ENCODE data around the gene CA10.

The CA10 gene

DNA sequence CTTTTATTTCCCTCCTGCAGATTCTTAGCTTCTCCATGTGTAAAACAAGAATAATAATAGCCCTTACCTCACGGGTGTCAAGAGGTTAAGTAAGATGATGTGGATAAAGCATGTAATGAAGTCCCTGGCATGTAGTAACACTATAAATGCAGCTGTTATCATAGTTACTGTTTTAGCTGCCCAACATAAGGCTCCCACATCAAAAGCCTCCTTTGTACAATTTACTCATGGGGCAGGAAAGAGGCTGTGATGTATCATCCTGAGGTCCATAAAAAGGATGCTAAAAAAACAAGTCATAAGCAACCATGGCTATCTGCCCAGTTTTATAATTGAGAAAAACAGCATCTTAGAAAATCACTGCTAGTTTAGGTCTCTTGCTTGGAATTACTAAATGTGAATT, 339.7 kb downstream of the CA10 start:
- DNase-seq (ENCODE audit: low read depth in 2 of 2): no peak

DNA sequence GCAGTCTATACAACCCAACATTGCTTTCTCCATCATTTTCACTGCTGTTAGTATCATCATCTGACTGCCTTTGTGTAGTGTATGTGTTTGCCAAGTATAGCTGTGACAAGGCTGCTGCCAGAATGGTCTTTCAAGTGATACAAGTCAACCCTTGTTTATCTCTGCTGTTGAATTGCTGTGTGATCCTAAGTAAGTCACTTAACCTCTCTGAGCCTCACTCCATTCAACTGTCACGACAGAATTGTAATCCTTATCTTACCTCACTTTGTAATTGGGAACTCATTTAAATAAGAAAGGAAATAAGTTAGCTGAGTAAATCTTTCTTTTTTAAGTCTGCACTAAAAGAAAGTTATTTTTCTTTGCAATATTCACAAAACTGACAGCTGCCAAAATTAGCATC, 340.6 kb downstream of the CA10 start:
- no peak for DNase-seq (ENCODE audit: low read depth in 2 of 2)

DNA sequence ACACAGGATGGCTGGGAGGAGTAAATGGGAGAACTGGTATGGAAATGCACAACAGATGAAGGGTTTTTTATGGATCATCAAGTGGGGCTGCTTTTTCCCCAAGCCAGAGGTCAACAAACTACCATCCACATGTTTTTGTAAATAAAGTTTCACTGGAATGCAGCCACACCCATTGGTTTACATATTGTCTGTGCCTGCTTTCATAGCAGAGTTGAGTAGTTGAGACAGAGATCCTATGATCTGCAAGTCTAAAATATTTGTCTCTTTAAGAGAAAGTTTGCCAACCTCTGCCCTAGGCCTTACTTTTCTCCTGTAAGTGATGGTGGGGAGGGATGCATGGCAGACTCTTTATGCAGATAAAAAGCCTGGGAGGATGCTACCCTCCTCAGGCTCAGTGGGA, 341.4 kb downstream of the CA10 start:
- DNase-seq (ENCODE audit: low read depth in 2 of 2): no peak

DNA sequence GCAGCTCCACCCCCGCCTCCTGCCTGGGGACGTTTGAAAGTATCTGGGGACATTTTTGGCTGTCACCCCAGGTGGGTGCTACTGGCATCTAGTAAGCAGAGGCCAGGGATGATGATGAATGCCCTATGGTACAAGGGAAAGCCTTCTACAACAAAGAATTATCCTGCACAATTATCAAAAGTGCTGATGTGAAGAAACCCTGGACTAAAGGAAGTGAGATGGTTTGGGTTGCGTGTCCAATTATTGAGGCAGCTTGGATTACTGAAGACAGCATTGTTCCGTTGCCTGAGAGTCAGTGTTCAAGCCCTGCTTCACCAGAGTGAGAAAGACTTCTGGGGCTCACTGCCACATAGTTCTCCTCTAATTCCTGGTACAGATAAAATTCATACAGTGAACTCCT, 343.4 kb downstream of the CA10 start:
- no peak for DNase-seq (ENCODE audit: low read depth in 2 of 2)

DNA sequence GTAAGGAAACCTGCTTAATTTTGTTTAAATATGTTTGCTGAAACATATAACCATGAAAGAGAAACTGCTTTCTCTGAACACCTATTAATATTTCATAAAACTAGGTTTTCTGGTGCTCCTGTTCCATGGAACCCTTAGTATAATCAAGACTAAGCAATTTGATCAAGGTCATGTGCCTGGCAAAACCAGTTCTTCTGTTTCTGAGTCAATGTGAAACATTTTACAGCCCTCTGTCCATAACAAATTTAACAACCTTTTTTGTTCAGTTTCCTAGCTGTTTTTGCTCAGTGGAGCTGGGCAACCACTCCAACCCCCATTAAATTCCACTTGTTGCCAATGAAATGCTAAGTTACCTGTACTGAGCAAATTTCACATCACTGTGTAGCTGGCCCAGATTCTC, 344.0 kb downstream of the CA10 start:
- no peak for DNase-seq (ENCODE audit: low read depth in 2 of 2)

DNA sequence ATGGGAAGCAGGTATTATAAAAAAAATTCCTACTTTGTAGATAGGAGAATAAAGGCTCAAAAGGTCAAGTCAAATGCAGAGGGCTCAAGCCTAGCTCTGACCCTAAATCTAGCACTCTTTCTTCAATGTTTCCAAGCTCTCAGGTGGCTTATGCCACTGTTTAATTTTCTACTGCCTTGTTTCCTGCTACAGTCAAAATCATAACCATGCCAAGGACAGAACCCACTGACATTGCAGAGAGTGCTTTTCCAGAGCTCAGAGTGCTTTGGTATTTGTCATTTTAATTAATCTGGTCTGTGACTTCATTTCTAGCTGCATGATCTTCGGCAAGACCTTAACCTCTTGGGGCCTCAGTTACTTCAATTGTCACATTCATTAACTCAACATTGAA, 344.7 kb downstream of the CA10 start:
- no peak for DNase-seq (ENCODE audit: low read depth in 2 of 2)

DNA sequence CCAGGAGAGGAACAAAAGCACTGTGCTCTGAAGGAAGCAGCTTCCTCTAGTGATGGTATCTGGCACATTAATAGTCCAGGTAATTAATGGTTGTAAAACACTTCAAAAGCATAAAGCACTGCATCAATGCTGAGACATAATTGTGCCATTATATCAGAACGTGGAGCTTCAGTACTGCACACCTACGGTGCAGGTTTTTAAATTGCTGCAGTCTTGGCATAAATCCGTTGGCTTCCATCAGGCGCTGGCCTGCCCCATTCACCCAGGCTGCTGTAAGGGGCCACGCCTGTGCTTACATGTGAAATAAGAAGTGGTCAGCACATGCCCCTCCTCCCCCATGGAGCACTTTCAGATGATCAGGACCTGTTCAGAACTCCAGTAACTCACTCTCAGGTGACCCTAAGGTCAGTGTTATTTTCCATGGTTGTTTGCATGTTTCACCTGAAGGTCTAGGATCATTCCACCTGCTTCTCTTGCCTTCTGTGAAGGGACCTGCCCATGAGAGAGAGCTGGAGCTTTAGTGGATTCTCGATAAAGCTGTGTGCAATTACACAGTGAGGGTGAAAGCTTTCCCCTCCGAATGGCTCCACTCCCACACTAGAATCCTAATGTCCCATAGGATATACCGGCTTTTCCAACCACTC, 345.3 kb downstream of the CA10 start:
- DNase-seq (ENCODE audit: low read depth in 2 of 2): no peak

DNA sequence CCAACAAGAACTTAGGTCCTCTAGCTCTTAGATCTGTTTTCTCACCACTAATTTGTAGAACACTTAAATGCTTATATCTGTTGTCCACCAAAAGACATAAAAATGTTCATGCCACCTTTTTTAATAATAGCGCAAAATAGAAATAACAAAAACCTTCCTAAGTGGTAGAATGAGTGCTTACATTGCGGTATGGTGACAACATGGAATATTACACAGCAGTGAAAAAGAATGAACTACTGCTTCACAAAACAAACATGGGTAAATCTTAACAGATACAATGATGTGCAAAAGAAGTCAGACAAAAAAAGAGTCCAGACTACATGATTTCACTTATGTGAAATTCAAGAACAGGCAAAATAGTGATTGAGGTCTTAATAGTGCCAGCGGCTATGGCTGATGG, 351.1 kb downstream of the CA10 start:
- no peak for DNase-seq (ENCODE audit: low read depth in 2 of 2)

DNA sequence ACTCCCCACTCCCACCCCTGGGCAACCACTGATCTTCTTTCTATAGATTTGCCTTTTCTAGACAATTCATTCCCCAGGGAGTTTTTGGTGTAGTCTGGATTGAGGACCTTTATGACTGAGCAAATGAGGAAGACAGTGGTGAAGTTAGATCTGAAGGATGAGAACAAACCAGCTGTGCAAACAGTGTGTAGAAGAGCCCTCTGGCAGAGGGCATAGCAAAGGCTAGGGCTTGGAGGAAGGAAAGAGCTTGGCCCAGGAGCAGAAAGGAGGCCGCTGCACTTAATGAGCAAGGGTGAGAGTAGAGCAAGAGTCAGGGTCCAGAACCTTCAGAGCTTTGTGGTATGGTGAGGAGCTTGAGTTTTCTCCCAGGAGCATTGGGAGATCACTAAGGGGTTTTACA, 352.7 kb downstream of the CA10 start:
- DNase-seq (ENCODE audit: low read depth in 2 of 2): no peak

DNA sequence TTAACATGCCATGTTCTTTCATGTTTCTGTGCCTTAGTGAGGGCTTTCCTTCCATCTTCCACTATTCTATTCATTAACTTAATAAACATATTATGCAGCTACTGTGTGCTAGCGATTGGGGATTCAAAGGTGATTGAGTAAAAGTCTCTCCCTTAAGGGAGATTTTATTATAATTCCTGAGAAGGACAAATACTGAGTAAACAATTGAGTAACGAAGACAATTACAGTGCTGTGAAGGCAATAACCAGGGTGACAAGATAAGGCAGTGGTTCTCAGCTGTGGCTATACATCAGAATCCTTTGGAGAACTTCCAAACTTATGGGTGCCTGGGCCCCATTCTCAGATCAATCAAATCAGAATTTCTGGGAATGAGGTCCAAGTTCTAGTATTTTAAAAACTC, 353.3 kb downstream of the CA10 start:
- no peak for DNase-seq (ENCODE audit: low read depth in 2 of 2)

DNA sequence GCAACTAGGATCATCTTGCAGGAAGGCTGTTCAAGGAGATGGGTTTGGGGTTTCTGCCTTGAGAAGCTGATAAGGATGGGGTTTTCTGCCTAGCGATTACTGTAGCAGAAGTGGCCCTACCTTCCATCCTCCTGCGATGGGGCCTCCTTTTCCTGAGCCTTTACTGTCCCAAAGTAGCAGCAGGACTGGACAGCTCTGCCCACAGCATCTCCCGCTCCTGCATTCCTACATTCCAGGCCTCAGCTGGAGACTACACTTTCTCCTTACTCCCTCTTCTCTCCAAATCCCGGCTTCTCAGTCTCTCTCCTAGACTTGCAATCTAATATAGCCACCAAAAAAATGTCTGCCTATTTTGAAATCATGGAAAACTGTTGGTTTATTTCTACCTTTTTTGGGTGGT, 355.4 kb downstream of the CA10 start:
- DNase-seq (ENCODE audit: low read depth in 2 of 2): no peak

DNA sequence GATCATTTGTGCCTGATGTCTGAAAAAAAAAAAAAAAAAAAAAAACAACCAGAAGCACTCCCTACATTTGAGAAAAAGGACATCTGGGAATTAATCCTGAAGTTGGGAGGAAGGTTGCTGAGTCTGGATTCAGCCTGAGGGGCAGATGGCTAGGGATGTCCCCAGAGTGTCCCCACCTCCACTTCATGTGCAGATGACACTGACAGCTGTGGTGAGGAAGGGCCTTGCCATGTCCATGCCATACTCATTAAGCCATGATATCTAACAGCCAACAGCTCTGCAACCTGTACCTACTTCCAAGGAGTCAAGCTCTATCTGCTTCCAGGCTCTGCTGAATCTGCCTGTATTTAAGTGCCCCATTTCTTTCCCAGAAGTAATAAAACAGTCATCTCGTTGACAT, 356.0 kb downstream of the CA10 start:
- no peak for DNase-seq (ENCODE audit: low read depth in 2 of 2)

DNA sequence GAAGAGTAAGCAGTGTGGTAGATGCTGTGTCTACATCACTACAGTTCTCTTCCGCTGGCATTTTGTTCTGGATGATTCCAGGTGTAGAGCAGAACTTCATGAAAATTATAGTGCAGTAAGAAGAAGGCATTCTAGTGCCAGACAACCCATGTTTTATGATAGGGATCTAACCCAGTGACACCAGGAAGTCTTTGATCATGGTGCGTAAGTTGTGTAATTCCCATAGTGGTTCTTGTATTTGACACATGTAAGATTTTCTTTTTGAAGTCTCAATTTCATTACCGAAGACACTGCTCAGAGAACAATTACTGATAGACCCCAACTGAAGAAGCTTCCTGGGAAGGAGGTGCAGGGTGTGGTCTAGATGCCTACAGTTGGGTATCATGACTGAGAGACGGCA, 356.9 kb downstream of the CA10 start:
- DNase-seq (ENCODE audit: low read depth in 2 of 2): no peak

DNA sequence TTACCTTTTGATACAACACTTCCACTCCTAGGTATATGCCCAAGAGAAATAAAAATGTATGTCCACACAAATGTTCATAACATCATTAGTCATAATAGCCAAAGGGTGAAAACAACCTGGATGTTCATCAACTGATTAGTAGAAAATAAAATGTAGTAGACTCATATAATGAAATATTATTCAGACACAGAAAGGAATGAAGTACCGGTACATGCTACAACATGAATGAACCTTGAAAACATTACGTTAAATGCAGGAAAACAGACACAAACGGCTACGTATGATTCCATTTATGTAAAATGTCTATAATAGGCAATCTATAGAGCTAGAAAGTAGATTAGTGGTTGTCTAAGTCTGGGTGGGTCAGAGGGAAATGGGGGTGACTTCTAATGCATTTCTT, 358.5 kb downstream of the CA10 start:
- DNase-seq (ENCODE audit: low read depth in 2 of 2): no peak

DNA sequence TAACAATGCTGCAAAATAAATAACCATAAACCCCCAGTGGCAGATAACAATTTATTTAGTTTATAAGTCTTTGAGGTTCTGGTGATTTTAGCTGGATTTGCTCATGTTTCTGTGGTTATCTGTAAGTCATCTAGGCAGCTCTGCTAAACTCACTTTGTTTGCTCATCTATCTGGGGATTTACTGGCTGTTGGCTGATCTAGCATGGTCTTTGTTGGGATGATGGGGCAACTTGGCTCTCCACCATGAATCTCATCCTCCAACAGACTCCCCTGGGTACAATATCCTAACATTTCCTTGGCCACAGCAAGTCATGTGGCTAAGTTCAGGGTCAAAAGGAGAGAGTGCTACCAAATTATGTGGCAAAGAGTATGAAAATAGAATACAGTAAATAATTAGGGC, 359.3 kb downstream of the CA10 start:
- DNase-seq (ENCODE audit: low read depth in 2 of 2): no peak

DNA sequence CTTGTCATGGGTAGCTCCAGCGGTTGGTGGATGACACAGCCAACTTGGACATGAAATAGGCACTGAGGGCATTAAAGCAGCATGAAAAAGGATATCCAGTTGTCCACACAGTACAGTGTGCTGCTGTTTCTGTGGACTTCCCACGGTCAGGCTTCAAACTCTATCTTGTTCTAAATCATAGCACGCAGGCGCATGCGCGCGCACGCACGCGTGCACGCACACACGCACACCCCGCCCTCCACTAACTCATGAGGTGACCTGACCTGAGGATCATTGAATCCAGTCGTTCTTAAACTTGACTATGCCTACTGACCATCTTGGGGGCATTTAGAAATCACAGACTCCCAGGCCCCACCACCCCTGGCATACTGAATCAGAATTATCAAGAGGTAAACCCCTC, 361.4 kb downstream of the CA10 start:
- DNase-seq (ENCODE audit: low read depth in 2 of 2): no peak

DNA sequence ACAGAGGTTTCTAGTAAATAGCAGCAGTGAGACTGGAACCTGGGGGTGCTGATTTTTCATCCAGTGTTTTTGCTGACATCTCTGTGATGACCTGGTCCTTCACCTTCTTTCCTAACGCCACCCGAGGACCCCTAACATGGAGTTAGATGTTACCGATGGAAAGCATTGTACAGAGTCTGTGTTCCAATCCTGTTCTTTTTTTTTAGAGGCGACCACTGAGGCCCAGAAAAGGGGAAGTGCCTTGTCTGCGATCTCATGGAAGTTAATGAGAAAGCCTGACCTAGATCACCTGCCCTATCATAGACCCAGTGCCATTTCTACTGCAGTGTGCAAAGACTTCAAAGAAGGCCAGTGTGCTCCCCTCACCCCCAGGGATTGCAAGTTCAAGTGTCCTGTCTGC, 362.5 kb downstream of the CA10 start:
- DNase-seq (ENCODE audit: low read depth in 2 of 2): no peak

DNA sequence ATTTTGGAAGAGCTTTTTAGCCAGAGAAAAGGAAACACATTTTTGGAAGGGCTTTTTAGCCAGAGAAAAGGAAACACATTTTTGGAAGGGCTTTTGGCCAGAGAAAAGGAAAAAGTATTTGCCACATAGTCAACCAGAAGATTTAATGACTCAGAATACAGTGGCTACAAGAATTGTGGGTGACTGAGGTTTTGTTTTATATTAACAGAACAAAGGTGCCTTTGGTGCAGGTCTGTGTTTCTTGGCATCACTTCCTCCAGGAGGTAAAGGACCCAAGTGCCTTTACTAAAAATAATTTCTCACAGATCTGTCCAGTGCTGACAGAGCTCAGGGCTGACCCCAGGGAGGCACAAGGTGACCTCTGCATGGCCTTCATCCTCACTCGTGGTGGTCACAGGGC, 363.1 kb downstream of the CA10 start:
- DNase-seq (ENCODE audit: low read depth in 2 of 2): no peak

DNA sequence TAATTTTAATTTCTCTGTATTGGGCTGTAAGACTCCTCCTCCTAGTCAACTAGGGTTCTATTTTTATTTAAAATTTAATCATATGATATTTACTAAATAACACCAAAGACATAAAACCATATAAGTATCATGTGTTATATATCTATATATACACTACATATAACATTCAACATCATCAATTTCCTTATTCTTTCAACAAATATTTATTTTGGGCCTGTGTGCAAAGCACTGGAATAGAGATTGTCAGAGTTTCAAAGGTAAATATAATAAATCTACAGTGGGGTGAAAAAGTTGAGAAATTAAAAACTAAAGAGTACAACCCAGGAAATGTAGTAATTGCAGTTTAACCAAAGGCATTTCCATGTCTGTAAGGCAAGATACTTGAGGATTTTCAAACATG, 364.0 kb downstream of the CA10 start:
- no peak for DNase-seq (ENCODE audit: low read depth in 2 of 2)

DNA sequence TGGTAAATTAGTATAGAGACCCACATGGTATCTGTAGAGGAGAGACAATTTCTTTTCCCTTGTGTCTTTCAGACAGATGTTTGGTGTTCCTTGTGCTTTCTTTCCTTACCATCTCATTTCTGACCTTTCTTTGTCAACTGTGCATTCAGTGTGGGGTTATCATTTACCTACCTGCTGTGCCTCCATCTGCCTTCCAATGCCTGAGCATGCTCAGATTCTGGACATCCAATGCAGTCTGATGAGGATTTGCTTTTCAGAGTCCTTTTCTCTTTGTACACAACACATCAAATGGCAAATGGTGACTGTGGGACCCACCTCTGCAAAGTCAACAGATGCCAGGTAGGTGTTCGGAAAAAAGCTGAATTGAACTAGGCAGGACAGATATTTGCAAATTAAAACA, 364.8 kb downstream of the CA10 start:
- DNase-seq (ENCODE audit: low read depth in 2 of 2): no peak

DNA sequence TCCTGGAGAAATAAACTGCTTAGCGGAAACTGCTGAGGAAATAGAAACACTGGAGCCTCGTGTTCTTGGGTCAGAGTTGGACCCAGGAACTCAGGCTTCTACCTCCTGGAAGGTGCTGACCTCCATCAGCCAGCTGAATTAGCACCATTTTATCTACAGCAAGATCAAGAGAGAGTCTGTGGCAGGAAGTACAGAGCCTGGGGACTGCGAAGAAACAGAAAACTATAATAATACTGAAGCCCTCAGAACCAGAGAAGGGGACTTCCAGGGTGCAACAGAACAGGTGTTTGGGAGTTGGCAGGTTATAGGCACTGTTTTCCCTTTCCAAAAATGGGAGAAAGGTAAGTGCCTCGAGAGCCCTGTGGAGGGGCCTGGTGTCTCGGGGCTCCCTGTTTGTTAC, 379.7 kb downstream of the CA10 start:
- DNase-seq (ENCODE audit: low read depth in 2 of 2): no peak

DNA sequence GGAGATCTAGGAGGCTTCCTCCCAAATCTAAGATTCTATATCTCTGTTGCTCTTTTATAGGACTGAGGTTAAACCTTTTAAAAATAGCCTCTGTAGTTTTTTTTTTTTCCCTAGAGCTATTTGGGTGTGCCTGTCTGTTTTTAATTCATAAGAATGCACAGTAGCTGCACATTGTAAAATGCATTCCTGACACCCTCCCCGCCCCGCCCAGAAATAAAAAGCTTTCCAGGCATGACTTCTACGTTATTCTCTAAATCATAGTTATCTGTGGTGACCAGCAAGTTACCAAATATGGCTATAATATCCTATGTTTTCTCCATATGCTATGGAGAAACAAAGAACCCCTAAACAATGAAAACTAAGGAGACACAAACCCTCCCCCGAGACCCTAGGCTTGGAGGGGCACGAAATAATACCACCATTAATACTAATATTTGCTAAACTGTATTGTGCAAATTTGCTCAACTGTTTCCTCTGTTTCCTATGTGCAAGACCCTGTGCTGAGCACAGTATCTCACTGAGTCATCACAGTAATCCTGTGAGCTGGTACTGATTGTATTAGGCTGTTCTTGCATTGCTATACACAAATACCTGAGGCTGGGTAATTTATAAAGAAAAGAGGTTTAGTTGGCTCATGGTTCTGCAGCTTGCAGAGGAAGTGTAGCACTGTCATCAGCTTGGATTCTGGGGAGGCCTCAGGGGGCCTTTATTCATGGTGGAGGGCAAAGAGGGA, 388.3 kb downstream of the CA10 start:
- no peak for DNase-seq (ENCODE audit: low read depth in 2 of 2)

DNA sequence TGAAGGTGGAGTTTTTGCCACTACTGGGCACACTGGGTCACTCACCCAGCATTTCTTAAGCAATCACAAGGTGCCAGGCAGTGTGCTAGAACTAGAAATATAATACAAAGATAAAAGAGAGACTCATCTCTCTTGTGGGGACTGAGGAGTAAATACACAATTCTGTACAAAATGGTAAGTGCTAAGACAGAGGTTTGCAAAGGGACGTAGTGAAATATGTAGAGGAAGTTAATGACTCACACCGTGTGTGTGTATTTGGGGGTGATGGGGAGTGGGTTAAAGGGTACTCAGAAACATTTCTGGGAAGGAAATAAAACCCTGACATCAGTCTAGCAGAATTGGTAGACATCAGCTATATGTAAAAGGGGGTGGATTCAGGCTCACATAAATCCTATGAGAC, 389.3 kb downstream of the CA10 start:
- DNase-seq (ENCODE audit: low read depth in 2 of 2): no peak

DNA sequence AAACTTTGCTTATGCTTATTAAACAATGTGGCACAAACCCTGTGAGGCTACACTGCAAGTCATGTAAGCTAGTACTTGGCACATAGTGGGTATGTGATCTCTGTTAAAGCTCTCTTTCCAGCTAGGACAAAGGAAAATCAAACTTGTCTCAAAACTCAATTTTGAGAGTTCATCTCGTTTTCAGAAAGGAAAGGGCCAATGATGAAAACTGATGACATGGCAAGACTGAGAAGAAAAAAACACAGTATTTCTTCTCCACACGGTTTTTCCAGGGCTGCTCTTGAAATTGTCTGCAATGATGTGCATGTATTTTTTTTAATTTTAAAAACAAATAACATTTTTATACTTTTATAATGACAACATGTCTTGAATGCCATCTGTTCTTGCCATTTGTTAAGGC, 389.8 kb downstream of the CA10 start:
- DNase-seq (ENCODE audit: low read depth in 2 of 2): no peak

All from fibroblast of skin of left quadriceps (primary cell).